Omental fat pad (tissue), 4 donors: ENCODE measurements around the gene ZBTB1. TPM values are rescaled to one million over a fixed set of nuclear protein-coding genes. Genes with fewer than 3 reads are reported as not detected.
"Not testable (repeated sequence)": the region's sequence is repeated elsewhere in the genome, so short reads cannot be mapped to it uniquely, and the experiment has no call there.

Experiments used
- ATAC-seq: fragments of 150-250 bp; one replicate; pipeline ENCODE4 v1.9.1; 2016; ENCODE audit warnings: mild to moderate bottlenecking, moderate library complexity; ENCODE audit not compliant: low FRiP score
- DNase-seq: peaks from one replicate; pipeline ENCODE4 v3.0.0-alpha.2; 2019; ENCODE audit warnings: low spot score
- CTCF ChIP-seq, 3 donors: fragments of 450-650 bp; IDR thresholded peaks; one replicate each; pipeline ENCODE4 v1.5.1; 2016 to 2017; ENCODE audit warnings: antibody characterized with exemption in 3 of 3, mild to moderate bottlenecking in 3 of 3, moderate library complexity in 2 of 3
- small RNA-seq: library from RNA; depleted of rRNA; stranded (forward); fragments of <200 nt; gene quantifications from one replicate; pipeline ENCODE3, GENCODE V24; 2016
- total RNA-seq, 4 donors: library from RNA; depleted of rRNA; stranded (reverse); fragments of >200 nt; gene quantifications; one replicate each; pipeline ENCODE4 v1.1.0, GENCODE V29; 2016

Gene ZBTB1
- total RNA-seq, 4 donors from 2014 or later = 35.9 to 54.2 (median 43.7) TPM

GRCh38 chr14:64569138-64569631 is 64.6 kb downstream of the ZBTB1 start:
- ATAC-seq = peak; percentile 98
- TF ChIP-seq CTCF (IDR thresholded peaks at IDR 0.05) = no peak
- no peak for DNase-seq

GRCh38 chr14:64569646-64570045 is 65.1 kb downstream of the ZBTB1 start:
- DNase-seq = not testable (repeated sequence)
- peak; percentile 5 for ATAC-seq

- TF ChIP-seq CTCF (IDR thresholded peaks at IDR 0.05) = no peak
- DNase-seq = no peak
- ATAC-seq = no peak
Measured at GRCh38 chr14:64572386-64573104, 68.0 kb downstream of the ZBTB1 start.

GRCh38 chr14:64573109-64573508 is 68.5 kb downstream of the ZBTB1 start:
- ATAC-seq = no peak
- no peak for TF ChIP-seq CTCF (IDR thresholded peaks at IDR 0.05)
- DNase-seq = no peak

Small RNAs within 50 kb of the gene (small RNA-seq; reads per million reads assigned to genes)
- not detected for gene AL049869.4

Other genes with a start within 250 kb of the ZBTB1 start
- gene ESR2, start 210.4 kb upstream of the ZBTB1 start, total RNA-seq = 1 to 10 TPM; 1.4 to 1.6 (median 1.5) TPM
- gene MTHFD1, start 116.4 kb upstream of the ZBTB1 start, total RNA-seq = 100 to 1,000 TPM in 1 of 4 donors, 10 to 100 TPM in 3; 58.0 to 138 (median 86.9) TPM
- gene AKAP5, start 39.3 kb upstream of the ZBTB1 start, total RNA-seq = 1 to 10 TPM in 1 of 4 donors, under 1 TPM in 3; 0.47 to 1.4 (median 0.66) TPM
- 10 to 100 TPM in 1 of 4 donors, 1 to 10 TPM in 3; 5.5 to 12.3 (median 8.6) TPM for gene ZBTB25, start 932 bp upstream of the ZBTB1 start, total RNA-seq
- 10 to 100 TPM in 3 of 4 donors, 1 to 10 TPM in 1; 4.7 to 23.4 (median 17.5) TPM for gene HSPA2, start 36.0 kb downstream of the ZBTB1 start, total RNA-seq
- gene PPP1R36, start 45.2 kb downstream of the ZBTB1 start, total RNA-seq = 1 to 10 TPM in 3 of 4 donors, under 1 TPM in 1; 0.63 to 3.2 (median 2.1) TPM
- gene PLEKHG3, start 199.7 kb downstream of the ZBTB1 start, total RNA-seq = 10 to 100 TPM; 29.6 to 45.9 (median 37.5) TPM